Measurements from ENCODE around the gene C22orf31. TPM values are rescaled to one million over a fixed set of nuclear protein-coding genes. Genes with fewer than 3 reads are reported as not detected.

Gene C22orf31
- total RNA-seq, 2 donors from 2014 or later, result not detected

DNA sequence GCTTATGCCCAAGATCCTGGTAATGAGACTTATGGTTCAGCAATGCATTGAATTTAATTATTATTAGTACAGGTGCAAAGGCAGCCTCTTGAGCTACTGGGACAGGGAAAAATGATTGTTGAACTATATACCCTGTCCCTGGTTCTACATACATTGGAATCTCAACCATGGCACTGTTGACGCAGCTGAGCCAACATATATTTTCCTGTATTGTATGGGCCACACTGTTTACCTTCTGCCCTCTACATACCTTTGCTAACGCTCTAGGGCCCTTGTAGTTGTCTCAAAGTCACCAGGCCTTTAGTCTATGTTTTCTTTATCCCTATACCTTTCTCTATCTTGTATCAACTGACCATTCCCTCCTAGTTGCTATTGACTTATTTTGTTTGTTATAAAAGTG, 33.8 kb upstream of the C22orf31 start:
- Histone ChIP-seq H3K4me3 (no peak overlapping the region), H3K27me3 (replicated peaks; ENCODE audit: insufficient read depth) (no peaks in the 10 kb centered on the region), H3K36me3 (no peaks in the 10 kb centered on the region), H3K27ac (no peak overlapping the region), H3K9me3 (no peaks in the 10 kb centered on the region), H3K4me1 (ENCODE audit: control insufficient read depth in 1 of 2, low read depth in 2 of 2) (peaks cover 0 to 20% of the 10 kb centered on the region in 2 donors)
- no peak for ATAC-seq (ENCODE audit: insufficient number of reproducible peaks, low FRiP score, low read depth)
- TF ChIP-seq, protein P1, sequence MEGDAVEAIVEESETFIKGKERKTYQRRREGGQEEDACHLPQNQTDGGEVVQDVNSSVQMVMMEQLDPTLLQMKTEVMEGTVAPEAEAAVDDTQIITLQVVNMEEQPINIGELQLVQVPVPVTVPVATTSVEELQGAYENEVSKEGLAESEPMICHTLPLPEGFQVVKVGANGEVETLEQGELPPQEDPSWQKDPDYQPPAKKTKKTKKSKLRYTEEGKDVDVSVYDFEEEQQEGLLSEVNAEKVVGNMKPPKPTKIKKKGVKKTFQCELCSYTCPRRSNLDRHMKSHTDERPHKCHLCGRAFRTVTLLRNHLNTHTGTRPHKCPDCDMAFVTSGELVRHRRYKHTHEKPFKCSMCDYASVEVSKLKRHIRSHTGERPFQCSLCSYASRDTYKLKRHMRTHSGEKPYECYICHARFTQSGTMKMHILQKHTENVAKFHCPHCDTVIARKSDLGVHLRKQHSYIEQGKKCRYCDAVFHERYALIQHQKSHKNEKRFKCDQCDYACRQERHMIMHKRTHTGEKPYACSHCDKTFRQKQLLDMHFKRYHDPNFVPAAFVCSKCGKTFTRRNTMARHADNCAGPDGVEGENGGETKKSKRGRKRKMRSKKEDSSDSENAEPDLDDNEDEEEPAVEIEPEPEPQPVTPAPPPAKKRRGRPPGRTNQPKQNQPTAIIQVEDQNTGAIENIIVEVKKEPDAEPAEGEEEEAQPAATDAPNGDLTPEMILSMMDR (IDR thresholded peaks at IDR 0.05), result no peak
- no peak for DNase-seq (ENCODE audit: low spot score)

DNA sequence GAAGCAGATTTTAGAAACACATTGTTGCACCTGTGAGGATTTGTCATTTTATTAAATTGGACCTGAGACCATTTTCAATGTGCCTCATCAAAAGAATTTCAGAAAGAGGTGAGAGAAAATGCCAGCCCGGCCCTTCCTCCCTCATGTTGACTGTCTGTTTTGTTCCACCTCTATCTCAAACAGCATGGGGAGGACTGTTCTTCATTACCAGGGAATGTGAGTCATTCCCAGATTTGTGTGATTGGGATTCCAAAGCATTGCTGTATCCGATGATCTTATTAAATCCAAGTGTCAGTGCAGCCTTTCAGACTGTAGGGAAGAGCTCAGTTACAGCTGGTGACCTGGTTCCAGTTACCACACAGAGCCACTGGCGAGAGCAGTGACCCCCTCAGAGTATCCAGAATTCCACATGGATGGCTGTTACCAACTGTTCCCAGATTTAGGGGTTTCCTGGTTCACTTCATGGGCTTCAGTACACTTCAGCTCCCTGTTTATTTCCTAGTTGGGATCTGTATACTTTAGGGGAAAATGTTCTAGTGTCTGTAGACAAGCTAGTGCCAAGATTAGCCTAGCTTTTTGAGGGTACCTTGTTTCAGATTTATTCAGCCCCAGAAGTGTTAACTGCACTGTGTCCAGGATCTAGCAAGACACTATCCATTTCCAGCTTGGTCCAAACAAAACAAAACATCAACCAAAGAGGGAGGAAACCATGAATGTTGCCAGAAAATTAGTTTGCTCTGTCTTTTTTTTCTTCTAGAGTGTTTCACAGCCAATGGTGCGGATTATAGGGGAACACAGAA, 32.1 kb upstream of the C22orf31 start:
- H3K27ac ChIP-seq, result peak overlapping the region in 1 of 2 donors; percentile 13
- no peak overlapping the region for H3K4me3 ChIP-seq
- no peak for DNase-seq (ENCODE audit: low spot score)
- no peak for ATAC-seq (ENCODE audit: insufficient number of reproducible peaks, low FRiP score, low read depth)
- no peaks in the 10 kb centered on the region for H3K27me3 ChIP-seq (replicated peaks; ENCODE audit: insufficient read depth)
- H3K4me1 ChIP-seq (ENCODE audit: control insufficient read depth in 1 of 2, low read depth in 2 of 2), result peaks cover 0 to 20% of the 10 kb centered on the region in 2 donors
- H3K36me3 ChIP-seq, result no peaks in the 10 kb centered on the region
- TF ChIP-seq, protein P1 (IDR thresholded peaks at IDR 0.05), result no peak
- H3K9me3 ChIP-seq, result no peaks in the 10 kb centered on the region

DNA sequence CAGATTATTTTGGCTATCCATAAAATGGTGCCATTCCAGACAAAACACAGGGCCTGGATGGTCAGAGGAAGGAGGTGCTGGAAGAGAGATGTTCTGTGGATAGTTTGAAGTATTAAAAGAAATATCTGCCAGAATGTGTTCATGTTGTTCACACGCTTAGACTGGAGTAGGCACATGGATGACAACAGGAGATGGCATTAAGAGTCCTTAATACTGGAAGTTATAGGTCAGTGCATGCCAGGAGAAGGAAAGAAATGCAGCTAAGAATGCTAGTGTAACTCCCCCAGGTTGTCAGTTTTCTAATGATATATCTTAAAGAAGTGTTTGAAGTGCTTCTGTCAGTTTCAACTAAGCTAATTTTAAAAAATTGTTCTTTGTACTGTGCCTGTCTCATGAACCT, 31.4 kb upstream of the C22orf31 start:
- TF ChIP-seq, protein P1 (IDR thresholded peaks at IDR 0.05), result no peak

DNA sequence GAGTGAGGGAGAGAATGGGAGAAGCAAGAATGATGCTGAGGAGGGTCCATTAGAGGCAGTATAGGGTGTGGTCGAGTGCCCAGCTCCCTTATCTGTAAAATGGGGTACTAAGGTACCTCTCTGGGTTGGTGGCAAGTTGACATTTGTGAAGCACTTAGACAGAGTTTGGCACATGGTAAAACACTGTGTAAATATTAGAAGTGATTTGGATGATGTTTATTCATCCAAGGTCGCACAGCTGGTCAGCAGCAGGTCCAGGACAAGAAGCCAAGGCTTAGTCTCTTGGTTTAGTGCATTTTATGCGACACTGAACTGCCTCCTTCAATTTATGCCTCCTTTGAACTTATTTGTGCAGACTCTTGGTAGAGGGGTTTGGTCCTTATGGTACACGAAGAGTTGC, 30.6 kb upstream of the C22orf31 start:
- Histone ChIP-seq H3K27ac (no peak overlapping the region), H3K9me3 (no peaks in the 10 kb centered on the region), H3K36me3 (no peaks in the 10 kb centered on the region), H3K27me3 (replicated peaks; ENCODE audit: insufficient read depth) (no peaks in the 10 kb centered on the region), H3K4me3 (no peak overlapping the region), H3K4me1 (ENCODE audit: control insufficient read depth in 1 of 2, low read depth in 2 of 2) (peaks cover 0 to 20% of the 10 kb centered on the region in 2 donors)
- no peak for DNase-seq (ENCODE audit: low spot score)
- no peak for ATAC-seq (ENCODE audit: insufficient number of reproducible peaks, low FRiP score, low read depth)
- TF ChIP-seq, protein P1 (IDR thresholded peaks at IDR 0.05), result no peak

More for the DNA sequence above, 31.4 kb upstream of the C22orf31 start:
- Histone ChIP-seq H3K36me3 (no peaks in the 10 kb centered on the region), H3K27me3 (replicated peaks; ENCODE audit: insufficient read depth) (no peaks in the 10 kb centered on the region), H3K27ac (no peak overlapping the region), H3K4me3 (no peak overlapping the region), H3K4me1 (ENCODE audit: control insufficient read depth in 1 of 2, low read depth in 2 of 2) (peaks cover 0 to 20% of the 10 kb centered on the region in 2 donors), H3K9me3 (no peaks in the 10 kb centered on the region)
- ATAC-seq (ENCODE audit: insufficient number of reproducible peaks, low FRiP score, low read depth) (no peak), DNase-seq (ENCODE audit: low spot score) (no peak)

DNA sequence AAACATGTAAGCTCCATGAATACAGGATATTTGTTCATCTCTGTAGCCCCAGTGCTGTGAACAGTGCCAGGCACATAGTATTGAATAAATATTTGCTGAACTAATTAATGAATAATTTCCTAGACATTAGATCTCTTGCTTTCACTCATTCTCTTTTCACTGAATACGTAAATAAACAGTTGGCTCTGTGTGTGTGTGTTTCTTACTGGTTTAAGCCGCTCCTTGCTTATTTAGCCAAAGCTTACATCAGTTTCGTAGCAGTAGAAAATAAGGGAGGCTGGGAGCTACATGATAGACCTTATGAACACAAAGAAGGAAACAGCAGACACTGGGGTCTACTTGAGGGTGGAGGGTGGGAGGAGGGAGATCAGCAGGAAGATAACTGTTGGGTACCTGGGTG, 28.4 kb upstream of the C22orf31 start:
- no peak for ATAC-seq (ENCODE audit: insufficient number of reproducible peaks, low FRiP score, low read depth)
- no peaks in the 10 kb centered on the region for H3K36me3 ChIP-seq

More for the DNA sequence above, 28.4 kb upstream of the C22orf31 start:
- H3K27ac ChIP-seq, result no peak overlapping the region
- H3K9me3 ChIP-seq, result no peaks in the 10 kb centered on the region
- H3K4me1 ChIP-seq (ENCODE audit: control insufficient read depth in 1 of 2, low read depth in 2 of 2), result peaks cover 0 to 20% of the 10 kb centered on the region in 2 donors
- no peaks in the 10 kb centered on the region for H3K27me3 ChIP-seq (replicated peaks; ENCODE audit: insufficient read depth)
- TF ChIP-seq, protein P1 (IDR thresholded peaks at IDR 0.05), result no peak
- H3K4me3 ChIP-seq, result no peak overlapping the region
- no peak for DNase-seq (ENCODE audit: low spot score)

Measured in thoracic aorta (tissue), 2 donors.